ENCODE measurements around the gene MNDA.

- TF ChIP-seq EZH2 (IDR thresholded peaks at IDR 0.05; ENCODE audit: borderline replicate concordance, insufficient read depth, low read depth, low read length, poor library complexity, severe bottlenecking), result no peak
- TF ChIP-seq CTCF (IDR thresholded peaks at IDR 0.05), result no peak
These were observed 18.8 kb upstream of the MNDA start for GRCh38 chr1:158812336-158812735.

All from B cell (primary cell).